Stimulated activated CD8-positive, alpha-beta memory T cell treated with anti-CD3 and anti-CD28 coated beads, Interleukin-7, amount 100 ng/mL, for 4 hours (primary cell): ENCODE results near the gene MIGA1.
"Not testable (repeated sequence)": the region's sequence is repeated elsewhere in the genome, so short reads cannot be mapped to it uniquely, and the experiment has no call there.

Experiments
- DNase-seq, 2 donors: peaks; one replicate each; pipeline ENCODE4 v3.0.0-alpha.2; 2020; ENCODE audit warnings: low read depth in 2 of 2

The MIGA1 gene

GRCh38 chr1:77802026-77802425 is 22.6 kb downstream of the MIGA1 start:
- no peak for DNase-seq

GRCh38 chr1:77803371-77803770 is 23.9 kb downstream of the MIGA1 start:
- DNase-seq, result no peak

- not testable (repeated sequence) for DNase-seq
Observed at GRCh38 chr1:77809787-77810462, 30.5 kb downstream of the MIGA1 start.

GRCh38 chr1:77811589-77811988 is 32.1 kb downstream of the MIGA1 start:
- not testable (repeated sequence) for DNase-seq

- DNase-seq, result no peak
Observed at GRCh38 chr1:77817368-77818209, 38.1 kb downstream of the MIGA1 start.

- DNase-seq, result no peak
Observed at GRCh38 chr1:77820121-77820520, 40.7 kb downstream of the MIGA1 start.

- DNase-seq, result no peak
Observed at GRCh38 chr1:77824079-77824478, 44.6 kb downstream of the MIGA1 start.

- DNase-seq, result no peak
Observed at GRCh38 chr1:77824694-77825093, 45.2 kb downstream of the MIGA1 start.

GRCh38 chr1:77825131-77825709 is 45.8 kb downstream of the MIGA1 start:
- DNase-seq, result no peak

- DNase-seq, result not testable (repeated sequence)
Observed at GRCh38 chr1:77826851-77827250, 47.4 kb downstream of the MIGA1 start.

GRCh38 chr1:77828098-77828497 is 48.6 kb downstream of the MIGA1 start:
- DNase-seq, result no peak

GRCh38 chr1:77829851-77830250 is 50.4 kb downstream of the MIGA1 start:
- DNase-seq, result no peak

GRCh38 chr1:77830946-77831345 is 51.5 kb downstream of the MIGA1 start:
- DNase-seq, result no peak

- no peak for DNase-seq
Observed at GRCh38 chr1:77831566-77831965, 52.1 kb downstream of the MIGA1 start.

GRCh38 chr1:77831976-77832711 is 52.7 kb downstream of the MIGA1 start:
- DNase-seq, result no peak

GRCh38 chr1:77832901-77833300 is 53.5 kb downstream of the MIGA1 start:
- DNase-seq, result no peak

GRCh38 chr1:77833521-77834100 is 54.2 kb downstream of the MIGA1 start:
- DNase-seq, result no peak

GRCh38 chr1:77834771-77835334 is 55.4 kb downstream of the MIGA1 start:
- no peak for DNase-seq

GRCh38 chr1:77841574-77841973 is 62.1 kb downstream of the MIGA1 start:
- DNase-seq, result no peak

GRCh38 chr1:77845951-77846350 is 66.5 kb downstream of the MIGA1 start:
- DNase-seq, result no peak

GRCh38 chr1:77846966-77847365 is 67.5 kb downstream of the MIGA1 start:
- no peak for DNase-seq
